Uterus (tissue), 2 donors: ENCODE data around the gene PPP6R2.

ENCODE experiments used
- CTCF ChIP-seq, 4 experiments: fragments of 200-600 bp in 2 of 4; fragments of 450-650 bp in 2 of 4; sonication (generic) in 2 of 4; IDR thresholded peaks; one replicate each; pipeline ENCODE4 v1.5.1; 2016 to 2019; ENCODE audit warnings: antibody characterized with exemption in 4 of 4, mild to moderate bottlenecking in 2 of 4, moderate library complexity in 1 of 4
- POLR2A ChIP-seq, 2 donors: fragments of 450-650 bp; IDR thresholded peaks; one replicate each; pipeline ENCODE4 v1.6.1; 2016; ENCODE audit warnings: antibody characterized with exemption in 2 of 2, mild to moderate bottlenecking in 1 of 2, moderate library complexity in 1 of 2

DNA sequence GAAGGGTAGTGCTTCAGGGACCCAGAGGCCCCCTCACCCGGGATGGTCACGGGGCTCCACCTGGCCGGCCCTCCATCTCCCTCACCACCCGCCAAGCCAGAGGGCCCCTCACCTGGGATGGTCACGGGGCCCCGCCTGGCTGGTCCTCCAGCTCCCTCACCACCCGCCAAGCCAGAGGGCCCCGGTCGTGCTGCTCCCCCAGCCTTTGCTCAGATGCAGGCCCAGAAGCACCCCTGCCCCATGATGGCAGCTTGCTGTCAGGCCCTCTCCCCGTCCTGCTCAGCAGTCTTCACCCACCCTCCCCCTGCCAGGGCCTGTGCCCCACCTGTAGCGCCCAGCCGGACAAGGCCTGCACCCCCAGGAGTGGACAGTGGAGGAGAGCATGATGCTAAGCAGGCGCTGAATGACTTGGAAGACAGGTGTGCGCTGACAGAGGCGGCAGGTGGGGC lies 23.6 kb upstream of the PPP6R2 start:
- TF ChIP-seq POLR2A (IDR thresholded peaks at IDR 0.05) (no peak), CTCF (IDR thresholded peaks at IDR 0.05) (no peak)
